ENCODE results near the gene PAXX.

The PAXX gene

GRCh38 chr9:136964833-136965422, 27.3 kb upstream of the PAXX start:
- no peak for TF ChIP-seq CTCF (IDR thresholded peaks at IDR 0.05)

GRCh38 chr9:136965771-136966484, 26.3 kb upstream of the PAXX start:
- TF ChIP-seq CTCF (IDR thresholded peaks at IDR 0.05) = no peak

- no peak for TF ChIP-seq CTCF (IDR thresholded peaks at IDR 0.05)
Measured at GRCh38 chr9:136968333-136969127, 23.7 kb upstream of the PAXX start.

- no peak for TF ChIP-seq CTCF (IDR thresholded peaks at IDR 0.05)
Measured at GRCh38 chr9:136969150-136969549, 23.1 kb upstream of the PAXX start.

- TF ChIP-seq CTCF (IDR thresholded peaks at IDR 0.05) = no peak
Measured at GRCh38 chr9:136969774-136970173, 22.4 kb upstream of the PAXX start.

GRCh38 chr9:136970361-136970760, 21.9 kb upstream of the PAXX start:
- no peak for TF ChIP-seq CTCF (IDR thresholded peaks at IDR 0.05)

- TF ChIP-seq CTCF (IDR thresholded peaks at IDR 0.05) = no peak
Measured at GRCh38 chr9:136971746-136972145, 20.5 kb upstream of the PAXX start.
